HEK293 (cell line): ENCODE data around the gene PSTPIP1.

ENCODE experiments used
- CTCF ChIA-PET: fragments of 350-600 bp; formaldehyde crosslinking; extraction: SDS; loops from one replicate; lab custom pipeline; 2021; ENCODE audit warnings: antibody characterized with exemption; lab: Yijun Ruan, JAX
- POLR2A ChIA-PET: fragments of 300-600 bp; formaldehyde crosslinking; extraction: SDS; loops from one replicate; lab custom pipeline; 2020; ENCODE audit warnings: antibody characterized with exemption, inconsistent platforms; lab: Yijun Ruan, JAX
- H3K27ac ChIP-seq: fragments of 200-500 bp; sonication (Bioruptor generic); 2 replicates; pipeline ENCODE4 v1.5.1; 2014; ENCODE audit warnings: low read depth, low read length, control low read depth, inconsistent platforms; ENCODE audit errors: extremely low read depth
- H3K36me3 ChIP-seq, 2 experiments: fragments of 200-500 bp in 1 of 2; sonication (Bioruptor generic) in 1 of 2; 1 replicate in 1 of 2; 2 replicates in 1 of 2; pipeline ENCODE4 v1.5.1; 2014 to 2017; ENCODE audit warnings: inconsistent platforms in 2 of 2, low read length in 2 of 2; ENCODE audit not compliant: control insufficient read depth in 2 of 2, insufficient read depth in 1 of 2
- H3K4me1 ChIP-seq: fragments of 200-500 bp; sonication (Bioruptor generic); 2 replicates; pipeline ENCODE4 v1.5.1; 2014; ENCODE audit warnings: mild to moderate bottlenecking, low read length, inconsistent platforms; ENCODE audit not compliant: control insufficient read depth, insufficient read depth
- H3K4me3 ChIP-seq: 2 replicates; pipeline ENCODE4 v1.5.1; 2011; ENCODE audit warnings: low read depth, mild to moderate bottlenecking, control low read depth, low read length, moderate library complexity
- H3K9me3 ChIP-seq: fragments of 200-500 bp; sonication (Bioruptor generic); 2 replicates; pipeline ENCODE4 v1.5.1; 2014; ENCODE audit warnings: low read depth, low read length, inconsistent platforms; ENCODE audit not compliant: control insufficient read depth, insufficient read depth
- BCL11B ChIP-seq: fragments of 450-650 bp; formaldehyde crosslinking; IDR thresholded peaks from 2 replicates; pipeline ENCODE4 v1.5.1; 2016; ENCODE audit warnings: low read depth, missing biosample characterization, missing genetic modification characterization
- ELK4 ChIP-seq: IDR thresholded peaks from 2 replicates; pipeline ENCODE4 v1.6.1; 2011; ENCODE audit warnings: mild to moderate bottlenecking, low read depth, low read length, borderline replicate concordance
- KLF10 ChIP-seq: fragments of 450-650 bp; IDR thresholded peaks from 2 replicates; pipeline ENCODE4 v1.5.1; 2018; ENCODE audit warnings: missing biosample characterization, mild to moderate bottlenecking, missing genetic modification characterization
- KLF17 ChIP-seq: fragments of 450-650 bp; formaldehyde crosslinking; IDR thresholded peaks from 2 replicates; pipeline ENCODE4 v1.5.1; 2016; ENCODE audit warnings: missing biosample characterization, missing genetic modification characterization
- OSR2 ChIP-seq: fragments of 450-650 bp; formaldehyde crosslinking; IDR thresholded peaks from 2 replicates; pipeline ENCODE4 v1.5.1; 2016; ENCODE audit warnings: missing biosample characterization, missing genetic modification characterization
- REST ChIP-seq: fragments of 450-650 bp; formaldehyde crosslinking; IDR thresholded peaks from 2 replicates; pipeline ENCODE4 v1.5.1; 2016; ENCODE audit warnings: missing biosample characterization, missing genetic modification characterization
- ZNF16 ChIP-seq: fragments of 450-650 bp; formaldehyde crosslinking; IDR thresholded peaks from 2 replicates; pipeline ENCODE4 v1.5.1; 2016; ENCODE audit warnings: low read depth, missing biosample characterization, missing genetic modification characterization
- ZNF24 ChIP-seq: fragments of 450-650 bp; formaldehyde crosslinking; IDR thresholded peaks from 2 replicates; pipeline ENCODE4 v1.5.1; 2016; ENCODE audit warnings: missing biosample characterization, missing genetic modification characterization
- ZNF280C ChIP-seq: fragments of 450-650 bp; formaldehyde crosslinking; IDR thresholded peaks from 2 replicates; pipeline ENCODE4 v1.5.1; 2016; ENCODE audit warnings: missing biosample characterization, missing genetic modification characterization
- ZNF335 ChIP-seq: fragments of 450-650 bp; formaldehyde crosslinking; conservative IDR thresholded peaks from 2 replicates; pipeline ENCODE4 v1.5.1; 2016; ENCODE audit warnings: missing biosample characterization, missing genetic modification characterization
- ZNF350 ChIP-seq: fragments of 450-650 bp; formaldehyde crosslinking; IDR thresholded peaks from 2 replicates; pipeline ENCODE4 v1.5.0; 2017; ENCODE audit warnings: missing biosample characterization, mild to moderate bottlenecking, missing genetic modification characterization
- ZNF362 ChIP-seq: fragments of 450-650 bp; formaldehyde crosslinking; IDR thresholded peaks from 2 replicates; pipeline ENCODE4 v1.5.1; 2016; ENCODE audit warnings: missing biosample characterization, missing genetic modification characterization
- ZNF37A ChIP-seq: fragments of 450-650 bp; IDR thresholded peaks from 2 replicates; pipeline ENCODE4 v1.5.1; 2018; ENCODE audit warnings: missing biosample characterization, missing genetic modification characterization
- ZNF394 ChIP-seq: fragments of 450-650 bp; formaldehyde crosslinking; IDR thresholded peaks from 2 replicates; pipeline ENCODE4 v1.5.1; 2016; ENCODE audit warnings: missing biosample characterization, missing genetic modification characterization, mild to moderate bottlenecking, moderate library complexity, borderline replicate concordance
- ZNF548 ChIP-seq: fragments of 450-650 bp; formaldehyde crosslinking; IDR thresholded peaks from 2 replicates; pipeline ENCODE4 v1.5.1; 2016; ENCODE audit warnings: missing biosample characterization, missing genetic modification characterization
- ZNF580 ChIP-seq: fragments of 450-650 bp; formaldehyde crosslinking; IDR thresholded peaks from 2 replicates; pipeline ENCODE4 v1.5.1; 2016; ENCODE audit warnings: missing biosample characterization, missing genetic modification characterization
- ZNF621 ChIP-seq: fragments of 450-650 bp; formaldehyde crosslinking; IDR thresholded peaks from 2 replicates; pipeline ENCODE4 v1.5.1; 2017; ENCODE audit warnings: missing biosample characterization, missing genetic modification characterization
- ZNF639 ChIP-seq: fragments of 450-650 bp; formaldehyde crosslinking; IDR thresholded peaks from 2 replicates; pipeline ENCODE4 v1.5.1; 2016; ENCODE audit warnings: missing biosample characterization, missing genetic modification characterization
- ZNF76 ChIP-seq: fragments of 450-650 bp; formaldehyde crosslinking; IDR thresholded peaks from 2 replicates; pipeline ENCODE4; 2016; ENCODE audit warnings: low read depth, missing biosample characterization, missing genetic modification characterization, borderline replicate concordance

Gene PSTPIP1

GRCh38 chr15:76994001-76994400 is 925 bp upstream of the PSTPIP1 start (continued):
- TF ChIP-seq ZNF621 (tag by site-specific recombination), result no peak
- TF ChIP-seq ZNF548 (tag by site-specific recombination), result no peak
- TF ChIP-seq ZNF394, result no peak

- Histone ChIP-seq H3K36me3 (no peaks in the 10 kb centered on the region), H3K27ac (no peak overlapping the region), H3K4me3 (no peak overlapping the region), H3K4me1 (no peaks in the 10 kb centered on the region), H3K9me3 (no peaks in the 10 kb centered on the region)
- TF ChIP-seq OSR2 (tag by site-specific recombination) (no peak), ZNF362 (no peak), ELK4 (no peak), ZNF335 (tag by site-specific recombination) (no peak), BCL11B (no peak), ZNF548 (tag by site-specific recombination) (no peak), ZNF16 (tag by site-specific recombination) (no peak), ZNF76 (tag by site-specific recombination) (no peak), ZNF394 (no peak), ZNF350 (no peak), ZNF37A (no peak), KLF17 (no peak), KLF10 (tag by site-specific recombination) (no peak), ZNF24 (no peak), REST (tag by site-specific recombination) (no peak), ZNF580 (tag by site-specific recombination) (no peak), ZNF280C (no peak), ZNF639 (no peak)
- CTCF ChIA-PET, result interaction anchor here (0.6 to 1.5 kb wide), 2 partner anchors 22 to 30 kb away, joined by 3 to 4 read pairs; no protein-coding TSS in a partner anchor
- POLR2A ChIA-PET, result interaction anchor here (0.5 kb wide), 1 partner anchor 159 kb away, joined by 8 read pairs; no protein-coding TSS in a partner anchor
Observed at GRCh38 chr15:76994496-76994895, 430 bp upstream of the PSTPIP1 start.
